Mesothelial cell of epicardium (in vitro differentiated cells): ENCODE results near the gene WDR86. TPM values are rescaled to one million over a fixed set of nuclear protein-coding genes. Genes with fewer than 3 reads are reported as not detected.

Source experiments
- DNase-seq, 2 experiments: peaks; one replicate each; pipeline ENCODE4 v3.0.0; 2021; ENCODE audit warnings: low spot score in 2 of 2; ENCODE audit not compliant: unreplicated experiment in 2 of 2
- H3K27ac Mint-ChIP-seq: 2 replicates; pipeline ENCODE4 v1.8.0; 2021; ENCODE audit warnings: mixed read lengths
- H3K27me3 Mint-ChIP-seq: 2 replicates; pipeline ENCODE4 v1.8.0; 2021; ENCODE audit warnings: low read depth, mixed read lengths
- H3K36me3 Mint-ChIP-seq: 2 replicates; pipeline ENCODE4 v1.8.0; 2021; ENCODE audit warnings: mixed read lengths
- H3K4me1 Mint-ChIP-seq: 2 replicates; pipeline ENCODE4 v1.8.0; 2021; ENCODE audit warnings: mixed read lengths
- H3K4me3 Mint-ChIP-seq: 2 replicates; pipeline ENCODE4 v1.8.0; 2021; ENCODE audit warnings: mild to moderate bottlenecking, moderate library complexity, mixed read lengths
- H3K9me3 Mint-ChIP-seq: 2 replicates; pipeline ENCODE4 v1.8.0; 2021; ENCODE audit warnings: mixed read lengths
- CTCF ChIP-seq: fragments of 200-600 bp; sonication (generic); IDR thresholded peaks from one replicate; pipeline ENCODE4 v1.5.0; 2021; ENCODE audit warnings: antibody characterized with exemption; ENCODE audit not compliant: unreplicated experiment
- total RNA-seq: library from RNA; stranded (reverse); gene quantifications from 3 replicates; pipeline ENCODE4 v1.2.1, GENCODE V29; 2021

Gene WDR86
- total RNA-seq, 1 donor from 2014 or later, result 274 TPM

- Mint-ChIP-seq H3K4me1 (peaks cover 8% of the 10 kb centered on the region), H3K27me3 (no peaks in the 10 kb centered on the region), H3K9me3 (no peaks in the 10 kb centered on the region), H3K4me3 (no peak overlapping the region), H3K36me3 (peaks cover 31% of the 10 kb centered on the region), H3K27ac (no peak overlapping the region)
- DNase-seq, result no peak
- no peak for TF ChIP-seq CTCF
Measured at GRCh38 chr7:151392426-151392825, 17.4 kb downstream of the WDR86 start.

- TF ChIP-seq CTCF, result no peak
- H3K9me3 Mint-ChIP-seq, result no peaks in the 10 kb centered on the region
- no peak overlapping the region for H3K27ac Mint-ChIP-seq
- H3K4me1 Mint-ChIP-seq, result peaks cover 8% of the 10 kb centered on the region
- DNase-seq, result no peak
- H3K27me3 Mint-ChIP-seq, result no peaks in the 10 kb centered on the region
- no peak overlapping the region for H3K4me3 Mint-ChIP-seq
- peaks cover 27% of the 10 kb centered on the region for H3K36me3 Mint-ChIP-seq
Measured at GRCh38 chr7:151392002-151392401, 17.8 kb downstream of the WDR86 start.

- Mint-ChIP-seq H3K9me3 (no peaks in the 10 kb centered on the region), H3K4me1 (peaks cover 15% of the 10 kb centered on the region), H3K36me3 (peaks cover 28% of the 10 kb centered on the region), H3K4me3 (no peak overlapping the region), H3K27me3 (no peaks in the 10 kb centered on the region), H3K27ac (peak overlapping the region; percentile 21)
- no peak for DNase-seq
- no peak for TF ChIP-seq CTCF
Measured at GRCh38 chr7:151391358-151391730, 18.5 kb downstream of the WDR86 start.

- peaks cover 18% of the 10 kb centered on the region for H3K4me1 Mint-ChIP-seq
- H3K4me3 Mint-ChIP-seq, result no peak overlapping the region
- no peaks in the 10 kb centered on the region for H3K9me3 Mint-ChIP-seq
- peaks cover 28% of the 10 kb centered on the region for H3K36me3 Mint-ChIP-seq
- no peak for DNase-seq
- H3K27me3 Mint-ChIP-seq, result no peaks in the 10 kb centered on the region
- peak overlapping the region; percentile 67 for H3K27ac Mint-ChIP-seq
- TF ChIP-seq CTCF, result no peak
Measured at GRCh38 chr7:151390598-151391357, 19.1 kb downstream of the WDR86 start.

GRCh38 chr7:151389768-151390597 lies 19.9 kb downstream of the WDR86 start:
- Mint-ChIP-seq H3K27me3 (no peaks in the 10 kb centered on the region), H3K27ac (peak overlapping the region; percentile 67), H3K4me1 (peaks cover 15% of the 10 kb centered on the region), H3K9me3 (no peaks in the 10 kb centered on the region), H3K4me3 (no peak overlapping the region), H3K36me3 (peaks cover 26% of the 10 kb centered on the region)
- no peak for DNase-seq
- TF ChIP-seq CTCF, result no peak
